NCI-H2107 (cell line): ENCODE measurements around the gene PHYHIPL.
"Not testable (repeated sequence)": the region's sequence is repeated elsewhere in the genome, so short reads cannot be mapped to it uniquely, and the experiment has no call there.

Experiments used
- DNase-seq: peaks from one replicate; lab custom pipeline; 2025; lab: John Stamatoyannopoulos, UW

The PHYHIPL gene

GRCh38 chr10:59206204-59206720 is 29.8 kb downstream of the PHYHIPL start:
- DNase-seq = no peak

GRCh38 chr10:59212301-59212798 is 35.9 kb downstream of the PHYHIPL start:
- no peak for DNase-seq

GRCh38 chr10:59214160-59214559 is 37.7 kb downstream of the PHYHIPL start:
- no peak for DNase-seq

- DNase-seq = no peak
Observed at GRCh38 chr10:59216178-59216869, 39.9 kb downstream of the PHYHIPL start.

- no peak for DNase-seq
Observed at GRCh38 chr10:59222788-59223187, 46.3 kb downstream of the PHYHIPL start.

GRCh38 chr10:59223597-59223996 is 47.2 kb downstream of the PHYHIPL start:
- not testable (repeated sequence) for DNase-seq

- DNase-seq = no peak
Observed at GRCh38 chr10:59225211-59225610, 48.8 kb downstream of the PHYHIPL start.

GRCh38 chr10:59227136-59227673 is 50.8 kb downstream of the PHYHIPL start:
- no peak for DNase-seq

- DNase-seq = no peak
Observed at GRCh38 chr10:59229441-59229840, 53.0 kb downstream of the PHYHIPL start.

- no peak for DNase-seq
Observed at GRCh38 chr10:59234194-59234593, 57.8 kb downstream of the PHYHIPL start.

- DNase-seq = no peak
Observed at GRCh38 chr10:59234816-59235429, 58.5 kb downstream of the PHYHIPL start.

GRCh38 chr10:59236064-59236697 is 59.7 kb downstream of the PHYHIPL start:
- DNase-seq = no peak

GRCh38 chr10:59237775-59238174 is 61.3 kb downstream of the PHYHIPL start:
- DNase-seq = no peak

- DNase-seq = not testable (repeated sequence)
Observed at GRCh38 chr10:59239108-59239507, 62.7 kb downstream of the PHYHIPL start.

- DNase-seq = no peak
Observed at GRCh38 chr10:59240582-59241183, 64.2 kb downstream of the PHYHIPL start.

- DNase-seq = no peak
Observed at GRCh38 chr10:59242057-59242456, 65.6 kb downstream of the PHYHIPL start.

GRCh38 chr10:59242991-59243390 is 66.5 kb downstream of the PHYHIPL start:
- DNase-seq = no peak

- no peak for DNase-seq
Observed at GRCh38 chr10:59243611-59244195, 67.3 kb downstream of the PHYHIPL start.

GRCh38 chr10:59244871-59245270 is 68.4 kb downstream of the PHYHIPL start:
- DNase-seq = no peak

- no peak for DNase-seq
Observed at GRCh38 chr10:59245686-59246085, 69.2 kb downstream of the PHYHIPL start.

- no peak for DNase-seq
Observed at GRCh38 chr10:59252491-59252890, 76.0 kb downstream of the PHYHIPL start.

GRCh38 chr10:59255463-59255862 is 79.0 kb downstream of the PHYHIPL start:
- no peak for DNase-seq
